Spleen (tissue), 7 donors: ENCODE measurements around the gene ZNF844.

Source experiments
- POLR2A ChIP-seq, 3 donors: fragments of 450-650 bp; IDR thresholded peaks; one replicate each; pipeline ENCODE4 v1.5.1; 2017; ENCODE audit warnings: antibody characterized with exemption in 3 of 3, mild to moderate bottlenecking in 1 of 3
- TF ChIP-seq, protein P1 (sequence below), 11 experiments: fragments of 200-600 bp in 7 of 11; fragments of 450-650 bp in 4 of 11; sonication (generic) in 4 of 11; IDR thresholded peaks in 8 of 11; conservative IDR thresholded peaks in 3 of 11; 1 replicate in 7 of 11; 2 replicates in 4 of 11; pipeline versions ENCODE4 v1.4.0 to v1.8.0; 2016 to 2021; ENCODE audit warnings: antibody characterized with exemption in 11 of 11, inconsistent platforms in 4 of 11, mild to moderate bottlenecking in 1 of 11
- donor health status: DM: no; HTN: no; CAD: no; lungs with moderate emphysema.
- donor health status: DM: no; HTN: no; CAD: no.
- donor health status: DM: no; HTN: no; CAD: no.

DNA sequence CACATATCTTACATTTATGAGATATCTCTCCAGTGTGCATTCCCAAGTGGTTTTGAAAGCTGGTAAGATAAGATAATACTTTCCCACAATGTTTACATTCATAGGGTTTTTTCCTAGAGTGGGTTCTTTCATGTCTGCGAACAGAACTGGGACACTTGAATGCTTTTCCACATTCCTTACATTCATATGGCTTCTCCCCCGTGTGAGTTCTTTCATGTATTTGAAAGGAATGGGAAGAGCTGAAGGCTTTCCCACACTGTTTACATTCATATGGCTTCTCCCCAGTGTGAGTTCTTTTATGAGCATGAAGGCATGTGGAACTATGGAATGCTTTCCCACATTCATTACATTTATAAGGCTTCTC lies 48.8 kb upstream of the ZNF844 start:
- TF ChIP-seq, protein P1, sequence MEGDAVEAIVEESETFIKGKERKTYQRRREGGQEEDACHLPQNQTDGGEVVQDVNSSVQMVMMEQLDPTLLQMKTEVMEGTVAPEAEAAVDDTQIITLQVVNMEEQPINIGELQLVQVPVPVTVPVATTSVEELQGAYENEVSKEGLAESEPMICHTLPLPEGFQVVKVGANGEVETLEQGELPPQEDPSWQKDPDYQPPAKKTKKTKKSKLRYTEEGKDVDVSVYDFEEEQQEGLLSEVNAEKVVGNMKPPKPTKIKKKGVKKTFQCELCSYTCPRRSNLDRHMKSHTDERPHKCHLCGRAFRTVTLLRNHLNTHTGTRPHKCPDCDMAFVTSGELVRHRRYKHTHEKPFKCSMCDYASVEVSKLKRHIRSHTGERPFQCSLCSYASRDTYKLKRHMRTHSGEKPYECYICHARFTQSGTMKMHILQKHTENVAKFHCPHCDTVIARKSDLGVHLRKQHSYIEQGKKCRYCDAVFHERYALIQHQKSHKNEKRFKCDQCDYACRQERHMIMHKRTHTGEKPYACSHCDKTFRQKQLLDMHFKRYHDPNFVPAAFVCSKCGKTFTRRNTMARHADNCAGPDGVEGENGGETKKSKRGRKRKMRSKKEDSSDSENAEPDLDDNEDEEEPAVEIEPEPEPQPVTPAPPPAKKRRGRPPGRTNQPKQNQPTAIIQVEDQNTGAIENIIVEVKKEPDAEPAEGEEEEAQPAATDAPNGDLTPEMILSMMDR (IDR thresholded peaks at IDR 0.05 in 8 of 11, conservative IDR thresholded peaks at IDR 0.05 in 3 of 11): no peak
- no peak for TF ChIP-seq POLR2A (IDR thresholded peaks at IDR 0.05)
